Stimulated activated CD4-positive, alpha-beta T cell treated with anti-CD3 and anti-CD28 coated beads, TNF-alpha, amount 100 ng/mL, for 4 hours (primary cell): ENCODE data around the gene ADAMTS8.

ENCODE experiments used
- DNase-seq, 3 experiments: peaks; one replicate each; pipeline ENCODE4 v3.0.0-alpha.2; 2020; ENCODE audit warnings: low read depth in 3 of 3

Gene ADAMTS8

GRCh38 chr11:130428316-130429119 is at the start of gene ADAMTS8:
Gene ADAMTS8, minus strand, starts transcription at chr11:130428609. Its CDS starts 323 bp downstream, at chr11:130428286.
- DNase-seq = no peak

- DNase-seq = no peak
Observed at GRCh38 chr11:130477586-130478203, 49.3 kb upstream of the ADAMTS8 start.

GRCh38 chr11:130476922-130477491 is 48.6 kb upstream of the ADAMTS8 start:
- DNase-seq = no peak

GRCh38 chr11:130476200-130476921 is 48.0 kb upstream of the ADAMTS8 start:
- no peak for DNase-seq

- DNase-seq = no peak
Observed at GRCh38 chr11:130475426-130476053, 47.1 kb upstream of the ADAMTS8 start.

- DNase-seq = no peak
Observed at GRCh38 chr11:130474637-130475400, 46.4 kb upstream of the ADAMTS8 start.

- no peak for DNase-seq
Observed at GRCh38 chr11:130473795-130474377, 45.5 kb upstream of the ADAMTS8 start.

GRCh38 chr11:130473056-130473794 is 44.8 kb upstream of the ADAMTS8 start:
- no peak for DNase-seq

GRCh38 chr11:130472434-130472961 is 44.1 kb upstream of the ADAMTS8 start:
- DNase-seq = no peak

GRCh38 chr11:130471731-130472433 is 43.5 kb upstream of the ADAMTS8 start:
- no peak for DNase-seq

GRCh38 chr11:130470832-130471706 is 42.7 kb upstream of the ADAMTS8 start:
- DNase-seq = no peak

- DNase-seq = no peak
Observed at GRCh38 chr11:130469181-130469580, 40.8 kb upstream of the ADAMTS8 start.

GRCh38 chr11:130467116-130467900 is 38.9 kb upstream of the ADAMTS8 start:
- no peak for DNase-seq

- no peak for DNase-seq
Observed at GRCh38 chr11:130465263-130465662, 36.9 kb upstream of the ADAMTS8 start.

GRCh38 chr11:130464291-130464812 is 35.9 kb upstream of the ADAMTS8 start:
- DNase-seq = no peak

GRCh38 chr11:130462931-130463330 is 34.5 kb upstream of the ADAMTS8 start:
- no peak for DNase-seq
